HUDEP-2 (cell line): ENCODE results near the gene MLN.

Experiments
- DNase-seq, 76 experiments: peaks; one replicate each; lab custom pipeline; 2025; ENCODE audit not compliant: unreplicated experiment in 76 of 76; lab: John Stamatoyannopoulos, UW

Gene MLN

GRCh38 chr6:33803571-33804053 is at the start of gene MLN:
Gene MLN, minus strand, starts transcription at chr6:33804003. Its CDS starts 2,840 bp downstream, at chr6:33801163.
- no peak for DNase-seq

- DNase-seq: no peak
Observed at GRCh38 chr6:33853026-33853425, 49.2 kb upstream of the MLN start.

- DNase-seq: peak in 13 of 76 experiments; percentile 9 to 32 (median 24)
Observed at GRCh38 chr6:33851959-33852358, 48.2 kb upstream of the MLN start.

- no peak for DNase-seq
Observed at GRCh38 chr6:33850869-33851541, 47.2 kb upstream of the MLN start.

GRCh38 chr6:33850296-33850695 is 46.5 kb upstream of the MLN start:
- DNase-seq: no peak

GRCh38 chr6:33849500-33850075 is 45.8 kb upstream of the MLN start:
- no peak for DNase-seq

- no peak for DNase-seq
Observed at GRCh38 chr6:33848484-33848883, 44.7 kb upstream of the MLN start.

GRCh38 chr6:33847867-33848266 is 44.1 kb upstream of the MLN start:
- DNase-seq: no peak

- no peak for DNase-seq
Observed at GRCh38 chr6:33847078-33847477, 43.3 kb upstream of the MLN start.

- no peak for DNase-seq
Observed at GRCh38 chr6:33846226-33846625, 42.4 kb upstream of the MLN start.

GRCh38 chr6:33845031-33845745 is 41.4 kb upstream of the MLN start:
- no peak for DNase-seq

- DNase-seq: peak in 53 of 76 experiments; percentile 17 to 79 (median 44)
Observed at GRCh38 chr6:33843131-33844121, 39.6 kb upstream of the MLN start.

- DNase-seq: no peak
Observed at GRCh38 chr6:33841868-33842267, 38.1 kb upstream of the MLN start.

- DNase-seq: no peak
Observed at GRCh38 chr6:33841070-33841469, 37.3 kb upstream of the MLN start.

GRCh38 chr6:33840048-33840926 is 36.5 kb upstream of the MLN start:
- DNase-seq: peak in 72 of 76 experiments; percentile 22 to 84 (median 60)

GRCh38 chr6:33839399-33840047 is 35.7 kb upstream of the MLN start:
- DNase-seq: no peak

GRCh38 chr6:33838983-33839382 is 35.2 kb upstream of the MLN start:
- DNase-seq: no peak

GRCh38 chr6:33837971-33838665 is 34.3 kb upstream of the MLN start:
- DNase-seq: no peak
